Esophagus squamous epithelium (tissue), 4 donors: ENCODE results near the gene ZNF429.
"Not testable (repeated sequence)": the region's sequence is repeated elsewhere in the genome, so short reads cannot be mapped to it uniquely, and the experiment has no call there.

Source experiments
- POLR2A ChIP-seq, 4 donors: fragments of 450-650 bp; IDR thresholded peaks; one replicate each; pipeline ENCODE4 v1.6.1; 2017; ENCODE audit warnings: antibody characterized with exemption in 4 of 4, mild to moderate bottlenecking in 4 of 4, moderate library complexity in 3 of 4
- TF ChIP-seq, protein P1 (sequence below), 6 experiments: fragments of 450-650 bp in 4 of 6; fragments of 200-600 bp in 2 of 6; sonication (generic) in 2 of 6; IDR thresholded peaks; one replicate each; pipeline ENCODE4 v1.5.1; 2016 to 2019; ENCODE audit warnings: antibody characterized with exemption in 6 of 6, mild to moderate bottlenecking in 4 of 6, moderate library complexity in 4 of 6

DNA sequence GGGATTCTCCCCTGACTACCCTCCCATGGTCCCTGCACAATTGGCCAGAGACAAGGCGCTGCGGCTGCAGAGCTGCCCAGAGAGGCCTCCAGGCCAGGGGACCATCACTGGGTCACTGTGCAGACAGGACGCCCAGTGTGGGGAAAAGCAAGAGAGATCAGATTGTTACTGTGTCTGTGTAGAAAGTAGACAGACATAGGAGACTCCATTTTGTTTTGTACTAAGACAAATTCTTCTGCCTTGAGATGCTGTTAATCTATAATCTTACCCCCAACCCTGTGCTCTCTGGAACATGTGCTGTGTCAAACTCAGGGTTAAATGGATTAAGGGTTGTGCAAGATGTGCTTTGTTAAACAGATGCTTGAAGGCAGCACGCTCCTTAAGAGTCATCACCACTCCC, 62.4 kb downstream of the ZNF429 start:
- TF ChIP-seq, protein P1, sequence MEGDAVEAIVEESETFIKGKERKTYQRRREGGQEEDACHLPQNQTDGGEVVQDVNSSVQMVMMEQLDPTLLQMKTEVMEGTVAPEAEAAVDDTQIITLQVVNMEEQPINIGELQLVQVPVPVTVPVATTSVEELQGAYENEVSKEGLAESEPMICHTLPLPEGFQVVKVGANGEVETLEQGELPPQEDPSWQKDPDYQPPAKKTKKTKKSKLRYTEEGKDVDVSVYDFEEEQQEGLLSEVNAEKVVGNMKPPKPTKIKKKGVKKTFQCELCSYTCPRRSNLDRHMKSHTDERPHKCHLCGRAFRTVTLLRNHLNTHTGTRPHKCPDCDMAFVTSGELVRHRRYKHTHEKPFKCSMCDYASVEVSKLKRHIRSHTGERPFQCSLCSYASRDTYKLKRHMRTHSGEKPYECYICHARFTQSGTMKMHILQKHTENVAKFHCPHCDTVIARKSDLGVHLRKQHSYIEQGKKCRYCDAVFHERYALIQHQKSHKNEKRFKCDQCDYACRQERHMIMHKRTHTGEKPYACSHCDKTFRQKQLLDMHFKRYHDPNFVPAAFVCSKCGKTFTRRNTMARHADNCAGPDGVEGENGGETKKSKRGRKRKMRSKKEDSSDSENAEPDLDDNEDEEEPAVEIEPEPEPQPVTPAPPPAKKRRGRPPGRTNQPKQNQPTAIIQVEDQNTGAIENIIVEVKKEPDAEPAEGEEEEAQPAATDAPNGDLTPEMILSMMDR (IDR thresholded peaks at IDR 0.05), result not testable (repeated sequence)
- TF ChIP-seq POLR2A (IDR thresholded peaks at IDR 0.05), result not testable (repeated sequence)
